Thyroid gland (tissue), 4 donors: Measurements from ENCODE around the gene SLC4A7. TPM values are rescaled to one million over a fixed set of nuclear protein-coding genes. Genes with fewer than 3 reads are reported as not detected.
"Not testable (repeated sequence)": the region's sequence is repeated elsewhere in the genome, so short reads cannot be mapped to it uniquely, and the experiment has no call there.

ENCODE experiments used
- DNase-seq, 2 donors: peaks; one replicate each; pipeline ENCODE4 v3.0.0-alpha.2; 2019
- H3K27ac ChIP-seq, 3 donors: fragments of 200-600 bp; sonication (generic); 1 replicate in 2 of 3; 2 replicates in 1 of 3; pipeline ENCODE4 v1.5.1; 2016 to 2019; ENCODE audit warnings: mild to moderate bottlenecking in 1 of 3, moderate library complexity in 1 of 3
- H3K27me3 ChIP-seq: fragments of 200-600 bp; sonication (generic); one replicate; pipeline ENCODE4 v1.5.1; 2019
- H3K36me3 ChIP-seq, 2 donors: fragments of 200-600 bp; sonication (generic); one replicate each; pipeline ENCODE4 v1.5.1; 2016 to 2019
- H3K4me1 ChIP-seq, 2 donors: fragments of 200-600 bp; sonication (generic); one replicate each; pipeline ENCODE4 v1.5.1; 2017 to 2019
- H3K4me3 ChIP-seq, 3 donors: fragments of 200-600 bp; sonication (generic); replicated peaks in 1 of 3; 1 replicate in 2 of 3; 2 replicates in 1 of 3; pipeline ENCODE4 v1.5.1; 2016; ENCODE audit warnings: mild to moderate bottlenecking in 1 of 3
- H3K9me3 ChIP-seq: fragments of 200-600 bp; sonication (generic); one replicate; pipeline ENCODE4 v1.5.1; 2017
- POLR2A ChIP-seq, 2 donors: fragments of 450-650 bp; IDR thresholded peaks; one replicate each; pipeline ENCODE4 v1.6.1; 2017; ENCODE audit warnings: antibody characterized with exemption in 2 of 2, mild to moderate bottlenecking in 2 of 2, moderate library complexity in 1 of 2
- WGBS, 2 donors: methylation state at CpG; one replicate each; pipeline ENCODE4 v1.1.5; 2017; 5-methylcytosine and 5-hydroxymethylcytosine counted together
- intact Hi-C: fragments of 100-400 bp; cut with DNase I; formaldehyde crosslinking; loops from one replicate; pipeline ENCODE4 v1.15.1; 2023
- total RNA-seq, 4 donors: library from RNA; depleted of rRNA; stranded (reverse); fragments of >200 nt; gene quantifications; one replicate each; pipeline ENCODE4 v1.2.3, GENCODE V29; 2016
- TF ChIP-seq, protein P1 (sequence below), 6 experiments: fragments of 200-600 bp in 3 of 6; fragments of 450-650 bp in 3 of 6; sonication (generic) in 3 of 6; IDR thresholded peaks; one replicate each; pipeline ENCODE4 v1.5.1; 2016 to 2019; ENCODE audit warnings: antibody characterized with exemption in 6 of 6, mild to moderate bottlenecking in 2 of 6, inconsistent platforms in 1 of 6, moderate library complexity in 1 of 6

SLC4A7 gene
- total RNA-seq, 4 donors from 2014 or later: 22.0 to 47.6 (median 32.3) TPM

DNA sequence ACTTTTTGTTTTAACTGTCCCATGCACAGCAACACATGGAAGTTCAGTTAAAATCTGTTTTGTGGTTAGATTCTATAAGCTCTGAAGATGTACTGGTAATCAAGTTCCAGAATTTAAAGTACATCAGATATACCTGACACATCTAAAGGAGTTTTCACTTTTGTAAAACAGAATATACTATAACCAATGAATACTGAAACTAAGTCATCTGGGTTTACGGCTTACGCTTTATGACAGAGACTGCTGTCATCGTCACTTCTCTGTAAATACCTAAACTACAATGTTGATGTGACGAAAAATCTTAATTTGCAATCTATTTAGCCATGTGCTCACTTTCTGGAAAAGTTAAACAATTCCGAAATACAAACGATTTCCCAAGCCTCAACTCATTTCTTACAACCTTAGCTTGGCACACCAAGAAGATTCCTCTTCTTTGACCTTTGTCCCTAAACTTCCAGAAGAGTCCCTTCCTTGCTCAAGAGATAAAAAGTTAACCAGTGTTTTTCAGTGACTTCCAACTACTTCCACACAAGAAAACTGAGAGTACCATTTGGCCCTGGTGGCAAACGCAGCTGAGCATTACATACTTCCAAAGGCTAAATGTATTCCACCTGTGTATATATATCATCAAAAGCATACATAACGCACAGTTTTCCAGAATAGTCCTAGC, 58.2 kb downstream of the SLC4A7 start:
- H3K4me3 ChIP-seq: no peak overlapping the region
- WGBS, 2 donors: 96% methylated on average over 8 of the region's 8 CpGs
- H3K36me3 ChIP-seq: no peaks in the 10 kb centered on the region
- no peaks in the 10 kb centered on the region for H3K9me3 ChIP-seq
- TF ChIP-seq, protein P1, sequence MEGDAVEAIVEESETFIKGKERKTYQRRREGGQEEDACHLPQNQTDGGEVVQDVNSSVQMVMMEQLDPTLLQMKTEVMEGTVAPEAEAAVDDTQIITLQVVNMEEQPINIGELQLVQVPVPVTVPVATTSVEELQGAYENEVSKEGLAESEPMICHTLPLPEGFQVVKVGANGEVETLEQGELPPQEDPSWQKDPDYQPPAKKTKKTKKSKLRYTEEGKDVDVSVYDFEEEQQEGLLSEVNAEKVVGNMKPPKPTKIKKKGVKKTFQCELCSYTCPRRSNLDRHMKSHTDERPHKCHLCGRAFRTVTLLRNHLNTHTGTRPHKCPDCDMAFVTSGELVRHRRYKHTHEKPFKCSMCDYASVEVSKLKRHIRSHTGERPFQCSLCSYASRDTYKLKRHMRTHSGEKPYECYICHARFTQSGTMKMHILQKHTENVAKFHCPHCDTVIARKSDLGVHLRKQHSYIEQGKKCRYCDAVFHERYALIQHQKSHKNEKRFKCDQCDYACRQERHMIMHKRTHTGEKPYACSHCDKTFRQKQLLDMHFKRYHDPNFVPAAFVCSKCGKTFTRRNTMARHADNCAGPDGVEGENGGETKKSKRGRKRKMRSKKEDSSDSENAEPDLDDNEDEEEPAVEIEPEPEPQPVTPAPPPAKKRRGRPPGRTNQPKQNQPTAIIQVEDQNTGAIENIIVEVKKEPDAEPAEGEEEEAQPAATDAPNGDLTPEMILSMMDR (IDR thresholded peaks at IDR 0.05): no peak
- no peak for TF ChIP-seq POLR2A (IDR thresholded peaks at IDR 0.05)
- no peak overlapping the region for H3K27ac ChIP-seq
- intact Hi-C loops: no loop called here
- H3K27me3 ChIP-seq: no peaks in the 10 kb centered on the region
- no peak for DNase-seq
- H3K4me1 ChIP-seq: peaks cover 0 to 2% of the 10 kb centered on the region in 2 donors

DNA sequence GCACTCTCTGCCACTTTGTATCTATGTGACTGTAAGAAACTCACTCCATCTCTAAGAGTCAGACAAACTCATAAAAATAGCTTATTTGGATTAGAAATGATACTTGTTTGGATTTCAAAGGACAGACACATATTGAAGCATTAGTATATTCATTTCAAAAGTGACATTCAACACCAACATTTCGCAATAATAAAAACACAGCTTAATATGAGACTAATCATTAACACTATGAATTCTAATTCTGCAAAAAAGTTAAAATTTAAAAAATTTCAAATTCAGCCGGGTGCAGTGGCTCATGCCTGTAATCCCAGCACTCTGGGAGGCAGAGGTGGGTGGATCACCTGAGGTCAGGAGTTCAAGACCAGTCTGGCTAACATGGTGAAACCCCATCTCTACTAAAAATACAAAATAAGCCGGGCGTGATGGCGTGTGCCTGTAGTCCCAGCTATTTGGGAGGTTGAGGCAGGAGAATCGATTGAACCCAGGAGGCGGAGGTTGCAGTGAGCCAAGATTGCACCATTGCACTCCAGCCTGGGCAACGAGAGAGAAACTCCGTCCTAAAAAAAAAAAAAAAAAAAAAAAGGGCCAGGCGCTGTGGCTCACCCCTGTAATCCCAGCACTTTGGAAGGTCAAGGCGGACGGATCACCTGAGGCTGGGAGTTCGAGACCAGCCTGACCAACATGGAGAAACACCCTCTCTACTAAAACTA, 59.2 kb downstream of the SLC4A7 start:
- H3K36me3 ChIP-seq, H3K4me1 ChIP-seq, H3K27ac ChIP-seq, DNase-seq, intact Hi-C loops, H3K4me3 ChIP-seq, H3K9me3 ChIP-seq, H3K27me3 ChIP-seq: not testable (repeated sequence)
- 95 to 98% methylated on average over 13 of the region's 13 CpGs for WGBS, 2 donors

DNA sequence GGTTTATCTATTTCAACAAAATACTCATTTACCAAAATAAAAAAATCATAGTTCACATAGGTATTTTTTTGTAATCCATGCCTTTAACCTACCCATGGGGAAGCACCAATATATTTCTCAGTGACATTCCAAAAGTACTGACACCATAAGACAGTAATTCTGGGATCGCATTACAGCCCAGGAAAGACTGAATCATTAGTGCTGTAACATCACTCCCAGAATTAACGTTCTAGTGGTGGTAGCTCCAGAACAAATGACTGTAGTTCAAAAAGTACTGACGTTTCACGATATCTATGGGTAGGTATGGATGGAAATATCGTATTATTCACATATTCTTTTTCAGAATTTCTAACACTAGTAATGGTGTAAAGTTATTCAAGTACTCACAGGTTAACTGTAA, 60.7 kb downstream of the SLC4A7 start:
- Histone ChIP-seq H3K36me3 (peaks cover 0 to 8% of the 10 kb centered on the region in 2 donors), H3K27ac (no peak overlapping the region), H3K4me1 (no peaks in the 10 kb centered on the region), H3K27me3 (no peaks in the 10 kb centered on the region), H3K9me3 (no peaks in the 10 kb centered on the region), H3K4me3 (no peak overlapping the region)
- no peak for DNase-seq
- intact Hi-C loops: no loop called here
- WGBS, 2 donors: 86 to 94% methylated on average over 5 of the region's 5 CpGs
- TF ChIP-seq, protein P1 (IDR thresholded peaks at IDR 0.05): no peak
- TF ChIP-seq POLR2A (IDR thresholded peaks at IDR 0.05): no peak

DNA sequence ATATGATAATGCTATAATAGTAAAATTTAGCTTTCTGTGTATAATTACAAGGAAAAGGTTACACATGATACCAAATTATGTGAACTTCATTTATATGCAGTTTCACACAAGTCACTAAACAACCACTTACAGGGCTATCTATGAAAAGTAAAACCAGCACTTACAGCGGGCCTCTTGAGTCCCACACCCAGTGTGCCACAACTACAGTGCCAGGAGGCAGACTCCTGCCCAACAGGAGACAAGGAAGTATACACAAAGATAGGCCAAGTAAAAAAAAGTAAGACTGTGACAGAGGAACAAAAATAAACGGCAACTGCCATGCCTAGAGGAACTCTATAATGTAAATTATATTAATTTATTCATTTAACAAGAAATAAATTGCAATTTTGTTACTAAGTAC, 61.6 kb downstream of the SLC4A7 start:
- no peaks in the 10 kb centered on the region for H3K27me3 ChIP-seq
- no peak for DNase-seq
- H3K27ac ChIP-seq: no peak overlapping the region
- no peaks in the 10 kb centered on the region for H3K9me3 ChIP-seq
- whole genome bisulfite sequencing, 2 donors: 90 to 92% methylated on average over 2 of the region's 2 CpGs
- H3K4me3 ChIP-seq: no peak overlapping the region
- TF ChIP-seq, protein P1 (IDR thresholded peaks at IDR 0.05): no peak
- TF ChIP-seq POLR2A (IDR thresholded peaks at IDR 0.05): no peak
- H3K36me3 ChIP-seq: peaks cover 8 to 16% of the 10 kb centered on the region in 2 donors
- H3K4me1 ChIP-seq: no peaks in the 10 kb centered on the region
- intact Hi-C loops: no loop called here

DNA sequence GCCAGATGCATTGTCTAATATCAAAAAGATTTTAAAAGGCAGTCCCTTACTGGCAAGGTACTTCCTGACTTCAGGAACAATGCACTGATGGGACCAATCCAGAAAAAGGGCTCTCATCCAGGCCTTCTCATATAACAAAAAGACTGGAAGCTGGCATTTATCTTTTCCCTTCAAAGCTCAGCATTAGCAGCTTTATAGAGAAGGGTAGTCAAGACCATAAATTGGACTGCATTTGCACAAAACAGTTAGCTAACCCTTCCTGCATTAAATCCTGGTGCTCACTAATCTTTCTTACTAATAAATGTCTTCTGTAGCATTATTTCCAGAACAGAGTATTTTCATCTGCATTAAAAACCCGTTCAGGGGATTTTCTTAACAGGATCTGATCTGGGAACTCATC, 69.0 kb downstream of the SLC4A7 start:
- peaks cover 14 to 20% of the 10 kb centered on the region in 2 donors for H3K36me3 ChIP-seq
- H3K27ac ChIP-seq: no peak overlapping the region
- intact Hi-C loops: no loop called here
- no peaks in the 10 kb centered on the region for H3K4me1 ChIP-seq
- TF ChIP-seq POLR2A (IDR thresholded peaks at IDR 0.05): no peak
- TF ChIP-seq, protein P1 (IDR thresholded peaks at IDR 0.05): no peak
- H3K27me3 ChIP-seq: no peaks in the 10 kb centered on the region
- DNase-seq: no peak
- WGBS, 2 donors: 89% methylated on average over 1 of the region's 1 CpG
- H3K4me3 ChIP-seq: no peak overlapping the region
- H3K9me3 ChIP-seq: no peaks in the 10 kb centered on the region
